HepG2 (cell line): ENCODE measurements around the gene RHBDD1. TPM values are rescaled to one million over a fixed set of nuclear protein-coding genes. Genes with fewer than 3 reads are reported as not detected.
A peak's percentile ranks its signal among the peaks of the same experiment; 100 is the strongest.

Experiments used
- AHDC1 ChIP-seq: sonication (generic); formaldehyde crosslinking; IDR thresholded peaks from 2 replicates; pipeline ENCODE4 v1.5.1; 2020; ENCODE audit warnings: mild to moderate bottlenecking, missing genetic modification reagents, borderline replicate concordance
- ATF2 ChIP-seq: sonication (generic); formaldehyde crosslinking; IDR thresholded peaks from 2 replicates; pipeline ENCODE4 v1.4.0; 2020; ENCODE audit warnings: missing genetic modification reagents
- CCDC6 ChIP-seq: sonication (generic); formaldehyde crosslinking; IDR thresholded peaks from 2 replicates; pipeline ENCODE4 v1.8.1; 2022; ENCODE audit warnings: mild to moderate bottlenecking, missing genetic modification reagents, moderate library complexity
- CEBPB ChIP-seq: IDR thresholded peaks from 2 replicates; pipeline ENCODE4 v1.6.1; 2011; ENCODE audit warnings: low read depth, low read length, improper control_type of control experiment, borderline replicate concordance
- CTCF ChIP-seq: sonication (generic); formaldehyde crosslinking; IDR thresholded peaks from 2 replicates; pipeline ENCODE4 v1.5.0; 2020; ENCODE audit warnings: mild to moderate bottlenecking, missing genetic modification reagents, moderate library complexity
- GATAD1 ChIP-seq: IDR thresholded peaks from 2 replicates; pipeline ENCODE4 v1.6.1; 2016; ENCODE audit warnings: missing genetic modification reagents, missing compliant biosample characterization
- PITX1 ChIP-seq: sonication (generic); formaldehyde crosslinking; IDR thresholded peaks from 2 replicates; pipeline ENCODE4 v1.5.1; 2020; ENCODE audit warnings: mild to moderate bottlenecking, missing genetic modification reagents
- RNF219 ChIP-seq: sonication (generic); formaldehyde crosslinking; IDR thresholded peaks from 2 replicates; pipeline ENCODE4 v1.5.0; 2020; ENCODE audit warnings: mild to moderate bottlenecking, missing genetic modification reagents
- THRA ChIP-seq: sonication (generic); formaldehyde crosslinking; IDR thresholded peaks from 2 replicates; pipeline ENCODE4 v1.4.0; 2020; ENCODE audit warnings: missing genetic modification reagents, borderline replicate concordance
- ZFP90 ChIP-seq: sonication (generic); formaldehyde crosslinking; IDR thresholded peaks from 2 replicates; pipeline ENCODE4 v1.8.0; 2022; ENCODE audit warnings: missing genetic modification reagents, mild to moderate bottlenecking, inconsistent platforms, borderline replicate concordance
- ZNF451 ChIP-seq: sonication (generic); formaldehyde crosslinking; IDR thresholded peaks from 2 replicates; pipeline ENCODE4 v1.5.0; 2020; ENCODE audit warnings: mild to moderate bottlenecking, missing genetic modification reagents
- ZNF598 ChIP-seq: sonication (generic); formaldehyde crosslinking; IDR thresholded peaks from 2 replicates; pipeline ENCODE4 v1.5.1; 2020; ENCODE audit warnings: mild to moderate bottlenecking, missing genetic modification reagents, borderline replicate concordance
- ZNF768 ChIP-seq: sonication (generic); formaldehyde crosslinking; IDR thresholded peaks from 2 replicates; pipeline ENCODE4 v1.4.0; 2020; ENCODE audit warnings: missing genetic modification reagents
- polyA plus RNA-seq, 8 experiments: library from polyadenylated mRNA; depleted of rRNA in 3 of 8; stranded (reverse) in 7 of 8; unstranded in 1 of 8; fragments of >200 nt; fragmentation: Illumina TruSeq in 4 of 8; extraction: Trizol in 4 of 8; gene quantifications; 2 replicates each; pipeline versions ENCODE4 v1.2.1 to v1.2.3, GENCODE V29; 2011 to 2016; ENCODE audit warnings: low read depth in 4 of 8, missing spikeins in 1 of 8, mixed read lengths in 1 of 8; ENCODE audit not compliant: insufficient read depth in 1 of 8
- total RNA-seq, 5 experiments: library from RNA; depleted of rRNA; stranded (reverse); fragments of >200 nt; fragmentation: Illumina TruSeq; extraction: Trizol; gene quantifications; 2 replicates each; pipeline ENCODE4 v1.2.3, GENCODE V29; 2016; ENCODE audit warnings: low read depth in 1 of 5

Gene RHBDD1
- total and polyA plus RNA-seq, 2 of the 13 experiments (the other 11 are each of a cell fraction or from before 2014, with no cell fraction given) = 8.2 to 9.5 TPM

- no peak for TF ChIP-seq ATF2
- TF ChIP-seq ZNF598 (CRISPR knock-in tag) = no peak
- TF ChIP-seq ZNF768 (CRISPR knock-in tag) = peak; percentile 73; the same call in 1 of the 2 replicates
- 0 out of 2 replicates have a peak, but pooled peaks have one; percentile 14 for TF ChIP-seq PITX1 (CRISPR knock-in tag)
- TF ChIP-seq CTCF = peak; percentile 29; the same call in 1 of the 2 replicates
- TF ChIP-seq RNF219 = no peak
- 0 out of 2 replicates have a peak, but pooled peaks have one; percentile 13 for TF ChIP-seq ZNF451 (CRISPR knock-in tag)
- TF ChIP-seq ZFP90 (CRISPR knock-in tag) = no peak; the same call in none of the 2 replicates
- TF ChIP-seq CEBPB = no peak
- TF ChIP-seq GATAD1 (CRISPR knock-in tag) = peak; percentile 0; the same call in 1 of the 2 replicates
- TF ChIP-seq THRA = no peak; the same call in 1 of the 2 replicates
- no peak for TF ChIP-seq AHDC1 (CRISPR knock-in tag)
- peak; percentile 85; the same call in 1 of the 2 replicates for TF ChIP-seq CCDC6 (CRISPR knock-in tag)
These were observed 34.7 kb upstream of the RHBDD1 start (continued) for GRCh38 chr2:226800941-226801784.
